ENCODE results near the gene FLNB. TPM values are rescaled to one million over a fixed set of nuclear protein-coding genes. Genes with fewer than 3 reads are reported as not detected.

Gene FLNB
- total and polyA plus RNA-seq, 2 of the 8 experiments (the other 6 are each of a cell fraction or from before 2014, with no cell fraction given): 72.3 to 118 TPM

GRCh38 chr3:58073301-58074108, 65.3 kb downstream of the FLNB start (continued):
- no peak for TF ChIP-seq CHD7 (IDR thresholded peaks at IDR 0.05; ENCODE audit: insufficient replicate concordance, low read length)
- no peak for TF ChIP-seq RXRA (IDR thresholded peaks at IDR 0.05; ENCODE audit: insufficient read depth, low read depth, low read length)
- TF ChIP-seq MAFK (IDR thresholded peaks at IDR 0.05; ENCODE audit: low read depth, low read length): no peak
- TF ChIP-seq TEAD4 (IDR thresholded peaks at IDR 0.05; ENCODE audit: low read depth, low read length): no peak
- no peak for TF ChIP-seq BACH1 (IDR thresholded peaks at IDR 0.05; ENCODE audit: low read length)
- TF ChIP-seq JUN (IDR thresholded peaks at IDR 0.05; ENCODE audit: low read depth, low read length): no peak
- no peak for TF ChIP-seq CREB1 (IDR thresholded peaks at IDR 0.05)
- no peak for TF ChIP-seq JUND (IDR thresholded peaks at IDR 0.05; ENCODE audit: low read length)
- no peak for TF ChIP-seq SIX5 (IDR thresholded peaks at IDR 0.05; ENCODE audit: low read depth, low read length)
- no peak for TF ChIP-seq RBBP5 (IDR thresholded peaks at IDR 0.05; ENCODE audit: borderline replicate concordance, low read depth, low read length)
